ENCODE data around the gene ARHGAP45. TPM values are rescaled to one million over a fixed set of nuclear protein-coding genes. Genes with fewer than 3 reads are reported as not detected.
A peak's percentile ranks its signal among the peaks of the same experiment; 100 is the strongest.

Gene ARHGAP45
- total RNA-seq, 4 donors from 2014 or later: 82.6 to 187 (median 118) TPM

GRCh38 chr19:1130771-1131717 lies 64.1 kb downstream of the ARHGAP45 start:
- TF ChIP-seq CTCF (IDR thresholded peaks at IDR 0.05) (no peak), POLR2A (IDR thresholded peaks at IDR 0.05) (no peak)
- H3K4me1 ChIP-seq: peaks cover 0 to 52% (median 27%) of the 10 kb centered on the region in 4 donors
- no peaks in the 10 kb centered on the region for H3K27me3 ChIP-seq
- H3K4me3 ChIP-seq: peak overlapping the region; percentile 56 to 81 (median 75)
- H3K9me3 ChIP-seq: no peaks in the 10 kb centered on the region
- H3K36me3 ChIP-seq: peaks cover 0 to 18% (median 0%) of the 10 kb centered on the region in 3 donors
- peak in 2 of 3 donors; percentile 76 to 81 for DNase-seq
- peak overlapping the region; percentile 91 to 97 (median 94) for H3K27ac ChIP-seq

- no peaks in the 10 kb centered on the region for H3K9me3 ChIP-seq
- peak overlapping the region; percentile 91 to 97 (median 94) for H3K27ac ChIP-seq
- H3K36me3 ChIP-seq: peaks cover 0 to 9% (median 0%) of the 10 kb centered on the region in 3 donors
- DNase-seq: peak; percentile 92 to 97 (median 94)
- H3K4me1 ChIP-seq: peaks cover 4 to 61% (median 36%) of the 10 kb centered on the region in 4 donors
- no peaks in the 10 kb centered on the region for H3K27me3 ChIP-seq
- peak overlapping the region; percentile 56 to 81 (median 75) for H3K4me3 ChIP-seq
- TF ChIP-seq POLR2A (IDR thresholded peaks at IDR 0.05) (peak; percentile 31 to 65), CTCF (IDR thresholded peaks at IDR 0.05) (no peak)
Measured at GRCh38 chr19:1131718-1132551, 65.0 kb downstream of the ARHGAP45 start.

GRCh38 chr19:1132552-1133383 lies 65.8 kb downstream of the ARHGAP45 start:
- no peaks in the 10 kb centered on the region for H3K9me3 ChIP-seq
- peak in 1 of 3 donors; percentile 30 for DNase-seq
- TF ChIP-seq POLR2A (IDR thresholded peaks at IDR 0.05) (no peak), CTCF (IDR thresholded peaks at IDR 0.05) (no peak)
- H3K27ac ChIP-seq: peak overlapping the region; percentile 91 to 97 (median 94)
- H3K27me3 ChIP-seq: no peaks in the 10 kb centered on the region
- H3K4me3 ChIP-seq: peak overlapping the region; percentile 56 to 81 (median 75)
- H3K4me1 ChIP-seq: peaks cover 4 to 62% (median 36%) of the 10 kb centered on the region in 4 donors
- peaks cover 0 to under 1% (median 0%) of the 10 kb centered on the region in 3 donors for H3K36me3 ChIP-seq

- Histone ChIP-seq H3K27ac (peak overlapping the region; percentile 91 to 97 (median 94)), H3K4me3 (peak overlapping the region; percentile 56 to 81 (median 75)), H3K4me1 (peaks cover 4 to 62% (median 36%) of the 10 kb centered on the region in 4 donors), H3K9me3 (no peaks in the 10 kb centered on the region), H3K36me3 (no peaks in the 10 kb centered on the region), H3K27me3 (no peaks in the 10 kb centered on the region)
- peak in 2 of 3 donors; percentile 89 to 93 for DNase-seq
- TF ChIP-seq CTCF (IDR thresholded peaks at IDR 0.05) (no peak), POLR2A (IDR thresholded peaks at IDR 0.05) (peak in 1 of 2 donors; percentile 42)
Measured at GRCh38 chr19:1133471-1133929, 66.5 kb downstream of the ARHGAP45 start.

All from Peyer's patch (tissue), 4 donors.